Activated T-cell treated with anti-CD3 and anti-CD28 coated beads for 24 hours (primary cell): Measurements from ENCODE around the gene NIN.
A peak's percentile ranks its signal among the peaks of the same experiment; 100 is the strongest.

Source experiments
- DNase-seq: peaks from one replicate; pipeline ENCODE4 v3.0.0-alpha.2; 2020; ENCODE audit warnings: low read depth

NIN gene, protein sequence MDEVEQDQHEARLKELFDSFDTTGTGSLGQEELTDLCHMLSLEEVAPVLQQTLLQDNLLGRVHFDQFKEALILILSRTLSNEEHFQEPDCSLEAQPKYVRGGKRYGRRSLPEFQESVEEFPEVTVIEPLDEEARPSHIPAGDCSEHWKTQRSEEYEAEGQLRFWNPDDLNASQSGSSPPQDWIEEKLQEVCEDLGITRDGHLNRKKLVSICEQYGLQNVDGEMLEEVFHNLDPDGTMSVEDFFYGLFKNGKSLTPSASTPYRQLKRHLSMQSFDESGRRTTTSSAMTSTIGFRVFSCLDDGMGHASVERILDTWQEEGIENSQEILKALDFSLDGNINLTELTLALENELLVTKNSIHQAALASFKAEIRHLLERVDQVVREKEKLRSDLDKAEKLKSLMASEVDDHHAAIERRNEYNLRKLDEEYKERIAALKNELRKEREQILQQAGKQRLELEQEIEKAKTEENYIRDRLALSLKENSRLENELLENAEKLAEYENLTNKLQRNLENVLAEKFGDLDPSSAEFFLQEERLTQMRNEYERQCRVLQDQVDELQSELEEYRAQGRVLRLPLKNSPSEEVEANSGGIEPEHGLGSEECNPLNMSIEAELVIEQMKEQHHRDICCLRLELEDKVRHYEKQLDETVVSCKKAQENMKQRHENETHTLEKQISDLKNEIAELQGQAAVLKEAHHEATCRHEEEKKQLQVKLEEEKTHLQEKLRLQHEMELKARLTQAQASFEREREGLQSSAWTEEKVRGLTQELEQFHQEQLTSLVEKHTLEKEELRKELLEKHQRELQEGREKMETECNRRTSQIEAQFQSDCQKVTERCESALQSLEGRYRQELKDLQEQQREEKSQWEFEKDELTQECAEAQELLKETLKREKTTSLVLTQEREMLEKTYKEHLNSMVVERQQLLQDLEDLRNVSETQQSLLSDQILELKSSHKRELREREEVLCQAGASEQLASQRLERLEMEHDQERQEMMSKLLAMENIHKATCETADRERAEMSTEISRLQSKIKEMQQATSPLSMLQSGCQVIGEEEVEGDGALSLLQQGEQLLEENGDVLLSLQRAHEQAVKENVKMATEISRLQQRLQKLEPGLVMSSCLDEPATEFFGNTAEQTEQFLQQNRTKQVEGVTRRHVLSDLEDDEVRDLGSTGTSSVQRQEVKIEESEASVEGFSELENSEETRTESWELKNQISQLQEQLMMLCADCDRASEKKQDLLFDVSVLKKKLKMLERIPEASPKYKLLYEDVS (N-terminal part only)

DNA sequence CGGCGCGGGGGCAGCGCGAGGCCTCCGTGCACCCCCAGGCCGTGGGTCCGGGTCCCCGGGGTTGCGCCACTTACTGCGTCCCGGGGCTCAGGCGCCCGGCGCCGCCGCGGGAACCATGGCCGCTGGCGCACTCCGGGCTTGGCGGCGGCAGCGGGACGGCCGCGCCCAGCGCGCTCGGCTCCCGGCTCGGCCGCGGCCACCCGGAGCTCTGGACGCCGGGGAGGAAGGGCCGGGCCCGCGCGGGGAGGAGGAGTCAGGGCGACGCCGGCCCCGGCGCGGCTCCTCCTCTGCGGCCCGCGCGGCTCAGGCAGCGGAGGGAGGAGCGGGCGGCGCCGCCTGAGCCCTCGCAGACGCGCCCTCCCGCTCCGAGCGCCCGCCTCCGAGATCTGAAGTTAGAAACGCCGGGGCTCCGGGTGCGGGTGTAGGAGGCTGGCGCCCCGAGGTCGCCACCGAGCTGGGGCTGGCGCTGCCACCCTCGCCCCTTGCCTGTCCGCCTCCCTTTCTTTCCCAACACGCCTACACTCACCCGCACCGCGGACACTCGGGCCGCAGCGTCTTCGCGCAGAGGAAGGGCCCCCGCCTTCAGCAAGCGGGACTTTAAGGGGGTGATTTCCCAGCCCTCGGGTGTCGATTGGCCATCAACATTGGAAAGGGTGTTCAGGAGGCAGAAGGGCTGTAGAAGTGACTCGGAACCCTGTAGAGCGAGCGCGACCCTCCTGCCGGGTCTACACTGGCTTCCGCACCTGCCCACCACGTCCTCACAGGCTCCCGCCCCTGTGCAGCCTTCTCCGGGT lies at the start of gene NIN:
Gene NIN, minus strand, starts transcription at position 231 of the 794 bp plus-strand sequence. CDS start 9,106 bp downstream, outside the sequence.
- DNase-seq, result peak; percentile 59

DNA sequence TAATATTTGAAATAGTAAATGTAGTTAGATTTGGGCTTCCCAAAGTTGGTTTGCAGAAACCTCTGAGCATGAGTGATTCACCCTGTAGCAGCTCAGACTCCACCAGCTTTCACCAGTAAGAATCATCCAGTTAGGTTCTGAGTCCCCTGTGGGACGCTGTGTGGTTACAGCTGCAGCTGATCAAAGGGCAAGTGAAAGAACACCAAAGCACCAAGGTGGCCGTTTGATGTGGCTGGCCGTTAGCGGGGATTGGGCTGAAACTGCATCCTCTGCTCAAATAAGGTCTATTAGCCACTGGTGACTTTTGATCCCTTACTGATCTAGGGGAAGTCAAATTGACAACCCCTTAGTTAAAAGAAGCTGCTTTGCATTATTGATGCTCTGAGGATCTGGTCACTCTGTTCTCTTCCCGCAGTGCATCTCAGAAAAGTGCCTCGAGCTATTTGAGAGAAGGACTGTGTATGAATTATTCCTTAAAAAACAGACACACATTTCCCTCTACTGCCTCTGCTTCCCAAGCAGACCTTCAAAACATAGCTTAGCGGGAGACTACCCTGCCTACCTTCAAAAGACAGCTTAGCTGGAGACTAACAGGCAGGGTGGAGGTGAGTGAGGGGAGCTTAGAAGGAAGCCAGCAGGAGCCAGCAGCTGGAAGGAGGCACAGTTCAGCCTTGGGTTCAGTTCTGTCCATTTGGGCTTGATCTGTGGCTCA lies 44.6 kb upstream of the NIN start:
- peak; percentile 51 for DNase-seq

DNA sequence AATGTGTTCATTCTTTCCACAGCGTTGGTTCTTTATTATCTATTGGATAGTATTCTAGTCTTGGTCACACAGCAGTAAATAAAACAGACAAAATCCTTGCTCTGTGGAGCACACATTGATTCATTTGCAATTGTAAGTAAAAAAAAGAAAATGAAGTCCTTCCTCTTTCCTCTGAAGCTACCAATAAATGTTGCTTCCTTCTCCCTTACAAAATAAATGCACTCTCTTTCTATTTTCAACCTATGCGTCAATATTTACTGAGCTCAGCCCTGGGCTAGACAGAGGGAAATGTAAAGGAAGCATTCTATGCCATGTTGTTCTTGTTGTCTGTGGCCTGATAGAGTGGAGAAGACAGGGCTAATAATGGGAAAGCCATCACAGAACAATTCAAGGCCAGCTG lies 43.8 kb upstream of the NIN start:
- no peak for DNase-seq

DNA sequence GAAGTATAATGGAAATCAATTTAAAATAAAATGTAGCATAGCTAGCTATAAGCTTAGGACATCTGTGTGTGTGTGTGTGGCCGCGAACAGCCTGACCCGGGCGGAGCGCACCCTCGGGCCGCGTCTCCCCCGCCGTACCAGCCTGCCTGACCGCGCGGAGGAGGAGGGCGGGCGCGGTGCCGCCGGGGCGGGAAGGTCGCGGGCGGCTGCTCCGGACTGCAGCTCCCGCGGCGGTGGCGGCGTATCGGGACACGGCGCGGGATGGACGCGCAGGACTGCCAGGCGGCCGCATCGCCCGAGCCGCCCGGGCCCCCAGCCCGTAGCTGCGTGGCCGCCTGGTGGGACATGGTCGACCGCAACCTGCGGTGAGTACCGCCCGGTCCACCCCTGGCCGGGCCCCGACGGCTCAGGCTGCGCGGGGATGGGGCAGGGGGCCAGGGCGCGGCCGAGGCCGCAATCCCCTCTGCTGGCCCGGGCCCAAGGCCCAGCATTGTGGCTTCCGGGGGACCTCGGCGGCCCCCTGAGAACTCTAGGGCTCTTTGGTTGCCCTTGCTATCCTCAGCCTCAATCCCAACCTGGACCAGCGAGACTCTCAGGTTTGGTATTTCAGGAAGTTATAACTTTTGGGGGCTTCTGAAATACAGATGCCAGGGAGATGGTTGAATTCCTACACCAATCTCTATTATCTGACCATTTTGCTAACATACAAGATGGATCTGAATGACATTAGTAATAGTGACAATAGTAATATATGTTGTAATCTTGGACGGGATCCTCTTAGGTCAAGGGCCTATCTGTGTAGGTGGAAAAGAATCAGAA lies 41.2 kb upstream of the NIN start, which contains the start of gene ABHD12B:
Gene ABHD12B, plus strand, starts transcription at position 140 of the 819 bp plus-strand sequence. Its CDS starts 122 bp downstream, at position 262.
- DNase-seq, result no peak

DNA sequence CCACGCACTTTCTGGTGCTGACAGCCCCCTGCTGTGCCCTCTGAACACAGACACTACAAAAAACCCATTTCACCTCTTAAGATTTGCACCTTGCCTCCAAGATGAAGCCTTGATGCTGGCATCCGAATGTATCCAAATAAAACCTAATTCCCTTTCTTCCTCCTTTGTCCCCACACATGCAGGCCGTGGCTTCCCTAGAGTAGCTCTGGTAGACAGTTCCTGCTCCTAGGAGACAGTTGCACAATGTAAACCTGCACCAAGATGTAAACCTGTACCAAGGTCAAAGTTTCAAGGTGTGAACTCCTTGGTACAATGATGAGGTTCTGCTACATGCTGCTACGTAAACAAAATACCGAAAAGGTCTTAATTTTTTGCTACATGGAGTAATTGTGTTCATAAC lies 40.3 kb upstream of the NIN start:
- no peak for DNase-seq

DNA sequence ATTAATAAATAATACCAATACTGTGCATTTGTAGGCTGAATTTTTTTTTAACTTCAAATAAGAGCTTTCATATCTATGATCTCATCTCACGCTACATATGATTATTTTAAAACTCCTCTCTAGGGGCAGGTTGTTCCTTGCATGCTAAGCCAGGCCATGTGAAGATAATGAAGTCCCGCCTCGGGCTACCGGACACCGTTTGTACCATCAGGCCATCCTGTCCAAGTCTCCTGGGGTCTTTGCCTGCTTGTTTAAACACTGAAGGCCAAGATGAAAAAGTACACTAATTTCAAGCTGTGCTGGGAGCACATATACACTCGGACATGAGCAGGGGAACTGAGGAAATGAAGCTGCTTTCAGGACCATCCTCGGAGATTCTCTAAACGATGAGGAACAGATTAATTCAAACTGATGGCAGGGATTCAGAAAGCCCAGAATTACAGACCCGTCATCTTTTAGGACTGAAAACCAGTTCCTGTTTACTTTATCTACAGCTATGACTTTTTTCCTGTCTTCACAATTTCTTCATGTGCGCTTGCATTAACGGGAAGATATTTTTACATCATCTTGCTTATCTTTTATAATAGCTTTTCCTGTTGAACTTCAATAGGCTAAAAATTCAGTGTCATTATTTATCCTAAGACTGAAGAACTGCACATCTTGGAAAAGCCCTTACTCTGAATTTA lies 34.6 kb upstream of the NIN start:
- no peak for DNase-seq

DNA sequence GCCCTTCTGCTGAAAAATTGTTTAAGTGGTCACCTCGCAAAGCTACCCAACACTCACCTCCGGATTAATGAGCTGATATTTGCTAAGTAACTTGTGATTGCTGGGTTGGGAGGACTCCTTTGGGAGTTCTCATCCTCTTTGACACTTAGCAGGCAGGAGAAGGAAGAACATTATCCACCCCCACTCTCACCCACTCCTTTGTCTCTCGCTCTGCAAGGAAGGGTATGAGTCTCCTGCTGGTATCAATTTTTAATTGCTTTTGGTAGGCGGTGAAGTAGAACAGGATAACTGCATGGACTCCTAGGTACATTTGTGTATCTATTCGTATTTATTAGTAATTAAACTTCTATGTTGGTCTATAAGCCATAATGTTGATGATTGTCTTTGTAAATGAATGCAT lies 34.0 kb upstream of the NIN start:
- no peak for DNase-seq

DNA sequence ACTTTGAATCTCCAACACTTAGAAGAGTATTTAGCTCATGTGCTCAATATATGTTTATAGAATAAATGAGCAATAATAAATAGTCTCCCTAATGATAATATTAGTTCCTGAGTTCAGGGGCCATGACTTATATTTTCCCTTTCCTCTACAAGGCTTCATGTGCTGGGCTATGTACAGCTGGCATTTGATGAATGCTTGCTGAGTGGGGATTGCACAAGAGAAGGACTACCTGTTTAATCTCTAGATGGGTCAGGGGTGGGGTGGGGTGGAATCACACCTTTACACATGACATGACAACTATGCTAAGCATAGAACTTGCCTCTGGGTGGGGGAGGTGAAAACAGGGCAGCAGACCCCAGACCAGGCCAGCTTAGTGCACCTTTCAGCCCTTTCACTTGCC lies 33.3 kb upstream of the NIN start:
- DNase-seq, result no peak

DNA sequence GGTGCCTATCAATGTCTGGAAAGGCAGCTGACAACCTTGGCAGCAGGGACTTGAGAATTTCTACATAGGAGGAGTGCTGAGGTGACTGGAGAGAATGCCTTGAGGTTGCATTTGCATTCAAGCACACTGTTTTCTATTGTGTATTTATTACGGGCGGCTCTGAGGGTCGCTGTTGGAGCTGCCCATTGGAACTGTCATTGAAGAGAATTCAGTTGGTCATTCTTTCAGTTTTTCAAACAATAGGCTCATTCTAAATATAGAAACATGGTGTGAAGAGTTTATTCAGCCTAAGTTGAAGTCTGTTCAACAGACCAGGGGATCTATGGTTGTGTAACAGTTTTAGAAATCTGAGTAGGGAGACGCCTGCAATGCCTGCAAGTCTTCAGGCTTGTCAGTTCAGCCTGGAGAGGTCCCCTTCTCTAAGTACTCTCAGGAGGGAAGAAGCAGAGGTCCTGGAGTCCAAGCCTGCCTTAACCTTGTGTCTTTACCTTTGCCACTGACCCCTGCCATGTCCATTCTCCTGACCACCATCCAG lies 31.1 kb upstream of the NIN start:
- no peak for DNase-seq

DNA sequence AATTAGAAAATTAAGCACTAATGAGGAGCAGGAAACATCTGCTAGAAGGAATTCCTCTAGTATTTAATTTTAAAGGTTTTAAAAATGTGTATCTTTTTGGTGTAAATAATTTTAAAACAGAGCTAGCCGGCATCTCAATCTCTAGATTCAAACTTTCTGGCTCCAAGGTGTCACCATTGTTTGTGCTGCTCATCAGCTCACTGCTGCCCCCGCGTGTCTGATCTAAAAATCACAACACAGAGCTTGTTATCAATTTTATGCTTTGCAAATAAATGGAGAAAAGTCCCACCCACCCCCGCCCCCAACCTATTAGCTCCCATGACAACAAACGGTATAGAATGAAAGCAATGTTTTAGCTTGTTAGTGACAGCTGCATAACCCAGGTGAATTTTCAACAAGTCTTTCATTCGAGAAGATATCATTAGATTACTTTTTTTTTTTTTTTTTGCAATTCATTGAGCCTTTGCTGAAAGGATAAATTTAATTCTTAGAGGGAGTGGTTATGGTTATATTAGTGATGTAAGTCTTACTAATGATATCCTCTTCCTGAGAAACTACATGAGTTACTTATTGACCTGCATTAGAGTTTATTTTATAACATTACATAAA lies 29.6 kb upstream of the NIN start:
- DNase-seq, result peak; percentile 82

DNA sequence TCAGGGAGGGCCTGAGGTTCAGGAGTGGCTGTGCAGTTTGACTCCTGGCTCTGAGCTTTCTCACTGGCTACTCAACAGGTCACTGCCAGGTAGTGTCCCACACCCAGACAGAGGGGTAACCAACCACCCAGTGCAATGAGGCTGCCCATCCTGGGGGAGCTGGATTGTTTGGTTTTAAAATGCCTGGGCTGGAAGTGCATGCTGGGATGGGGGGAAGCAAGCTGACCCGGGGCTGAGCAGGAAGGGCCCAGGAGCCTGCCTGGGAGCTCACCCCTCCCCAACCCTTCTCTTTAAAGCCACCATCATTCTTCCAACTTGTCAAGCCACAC lies 28.3 kb upstream of the NIN start:
- no peak for DNase-seq

DNA sequence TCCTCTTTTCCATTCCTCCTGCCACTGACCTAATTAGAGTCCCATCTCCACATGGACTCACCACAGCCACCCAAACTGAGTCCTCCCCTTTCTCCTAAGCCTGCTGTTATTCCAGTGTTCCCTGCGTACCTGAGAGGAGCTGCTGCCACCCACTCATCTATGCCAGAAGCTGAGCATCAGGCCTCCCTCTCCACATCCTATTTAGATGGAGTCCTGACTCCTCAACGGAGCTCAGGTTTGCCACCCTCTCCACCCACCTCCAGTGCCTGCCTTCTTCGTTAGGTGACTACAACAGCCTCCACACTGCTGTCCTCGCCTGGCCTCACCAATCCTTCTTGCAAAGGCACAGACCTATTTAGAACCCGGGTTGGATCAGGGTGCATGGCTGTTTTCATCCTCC lies 25.7 kb upstream of the NIN start:
- no peak for DNase-seq

DNA sequence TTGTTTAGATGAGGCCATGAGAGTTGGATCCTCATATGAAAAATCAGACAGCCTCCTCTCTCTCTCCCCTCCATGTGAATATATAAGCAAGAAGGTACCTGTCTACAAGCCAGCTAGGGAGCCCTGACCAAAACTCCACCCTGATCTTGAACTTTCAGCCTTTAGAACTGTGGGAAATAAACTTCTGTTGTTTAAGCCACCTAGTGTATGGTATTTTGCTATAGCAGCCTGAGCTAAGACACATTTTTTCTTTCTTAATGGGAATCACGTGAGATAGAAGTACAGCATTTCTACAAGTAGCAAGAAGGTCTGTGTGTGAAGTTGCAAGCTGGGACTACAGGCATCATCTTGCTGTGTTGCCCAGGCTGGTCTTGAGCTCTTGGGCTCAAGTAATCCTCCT lies 24.6 kb upstream of the NIN start:
- no peak for DNase-seq

DNA sequence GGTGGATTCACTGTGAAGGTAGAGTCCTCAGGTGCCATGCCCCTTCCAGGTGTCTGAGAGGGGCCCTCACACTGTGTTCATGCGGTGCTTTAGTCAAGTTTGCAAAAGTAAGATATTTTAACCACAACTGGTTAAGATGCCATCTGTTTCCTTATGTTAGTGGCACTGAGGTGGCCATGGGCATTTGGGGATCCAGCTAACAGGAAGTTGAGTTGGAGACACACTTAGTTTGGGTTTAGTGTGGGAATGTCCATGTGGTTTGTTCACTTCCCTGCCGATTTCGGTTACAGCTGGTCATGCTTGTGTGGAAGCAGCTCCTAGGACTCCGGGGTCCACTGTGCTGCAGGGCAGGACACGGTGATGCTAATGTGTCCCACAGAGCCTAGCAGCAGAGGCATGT lies 23.6 kb upstream of the NIN start:
- DNase-seq, result no peak

DNA sequence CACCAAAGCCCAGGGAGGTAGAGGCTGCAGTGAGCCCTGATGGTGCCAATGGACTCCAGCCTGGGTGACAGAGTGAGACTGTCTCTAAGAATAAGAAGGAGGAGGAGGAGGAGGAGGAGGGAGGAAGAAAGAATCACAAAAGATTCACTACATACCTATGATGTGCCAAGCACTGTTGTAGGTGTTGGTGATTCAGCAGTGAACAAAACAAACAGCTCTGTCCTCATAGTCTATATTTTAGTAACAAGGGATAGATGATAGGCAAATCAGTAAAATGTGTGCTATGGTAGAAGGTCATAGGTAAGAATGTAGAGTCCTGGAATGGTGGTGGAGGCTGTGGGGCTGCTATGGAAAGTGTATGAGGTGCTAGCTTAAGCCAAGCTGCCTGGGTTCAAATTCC lies 22.9 kb upstream of the NIN start:
- no peak for DNase-seq

DNA sequence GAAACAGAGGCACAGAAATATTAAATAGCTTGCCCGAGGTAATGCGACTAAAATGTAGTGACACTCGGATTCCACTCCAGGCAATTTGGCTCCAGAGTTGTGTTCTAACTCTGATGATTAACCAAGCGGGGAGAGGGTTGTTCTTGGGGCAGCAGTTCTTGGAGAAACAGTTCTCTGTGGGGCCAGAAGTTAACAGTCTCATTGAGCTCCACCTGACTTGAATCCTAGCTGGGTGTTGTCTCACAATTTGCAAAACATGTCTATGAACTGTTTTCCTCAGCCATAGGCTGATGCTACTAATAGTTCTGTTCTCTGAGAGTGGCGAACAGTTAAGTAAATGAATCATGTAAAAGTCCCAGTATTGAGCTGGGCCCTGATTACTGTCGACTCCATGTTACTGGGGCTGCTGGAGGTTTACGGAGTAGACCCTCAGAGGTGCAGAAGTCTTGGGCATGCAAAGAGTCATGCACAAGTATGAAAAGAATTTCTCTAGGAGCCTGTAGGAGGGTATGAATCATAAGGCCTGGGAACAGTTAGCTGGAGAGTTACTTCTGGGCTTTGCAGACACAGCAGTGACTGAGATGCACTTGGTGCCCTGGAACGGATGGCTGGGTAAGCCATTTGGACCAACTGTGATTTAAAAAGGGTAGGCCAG lies 15.4 kb upstream of the NIN start:
- DNase-seq, result no peak

DNA sequence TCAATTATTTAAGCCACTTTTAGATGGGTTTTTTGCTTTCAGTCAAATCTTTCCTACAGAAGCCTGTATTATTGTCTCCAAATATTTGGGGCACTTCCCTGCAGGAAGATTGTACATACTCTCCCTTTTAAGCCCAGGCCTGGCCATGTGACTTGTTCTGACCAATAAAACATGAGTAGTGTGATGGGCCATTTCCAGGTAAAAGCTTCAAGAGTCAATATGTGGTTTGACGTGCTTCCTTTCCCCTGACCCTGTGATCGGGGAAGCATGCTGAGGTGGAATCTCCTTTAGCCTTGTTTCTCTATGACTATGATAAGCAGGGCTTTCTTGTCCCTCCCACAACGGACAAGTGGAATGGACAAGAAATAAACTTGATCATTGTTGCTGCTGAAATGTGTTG lies 14.2 kb upstream of the NIN start:
- DNase-seq, result no peak

DNA sequence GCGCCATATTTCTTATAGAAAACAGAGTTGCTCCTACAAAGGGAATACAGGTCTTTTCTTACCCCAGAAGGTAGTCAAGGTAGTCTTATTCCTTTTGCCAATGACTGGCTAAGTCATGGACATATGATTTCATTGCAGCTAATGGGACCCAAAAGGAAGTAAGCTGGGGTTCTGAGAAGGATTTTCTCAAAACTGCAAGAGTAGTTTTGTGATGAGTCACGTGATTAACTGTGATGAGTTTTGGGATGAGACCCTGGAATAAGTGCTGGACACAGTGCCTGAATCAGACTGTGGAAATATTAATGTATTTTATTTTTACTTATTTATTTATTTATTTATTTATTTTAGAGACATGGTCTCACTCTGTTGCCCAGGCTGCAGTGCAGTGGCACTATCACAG lies 13.4 kb upstream of the NIN start:
- no peak for DNase-seq
